ENCODE data around the gene TGIF2. TPM values are rescaled to one million over a fixed set of nuclear protein-coding genes. Genes with fewer than 3 reads are reported as not detected.
"Not testable (repeated sequence)": the region's sequence is repeated elsewhere in the genome, so short reads cannot be mapped to it uniquely, and the experiment has no call there.

Gene TGIF2
- total and polyA plus RNA-seq, 4 donors, result 4.2 to 32.8 (median 11.1) TPM

GRCh38 chr20:36550790-36551299, 22.6 kb upstream of the TGIF2 start:
- Histone ChIP-seq H3K4me1 (ENCODE audit: control insufficient read depth in 5 of 5, insufficient read depth in 5 of 5, low read length in 5 of 5) (peaks cover 0 to 2% (median 0%) of the 10 kb centered on the region in 5 donors), H3K9ac (ENCODE audit: insufficient read depth in 1 of 2, low read length in 2 of 2) (no peak overlapping the region), H3K27me3 (ENCODE audit: control insufficient read depth in 3 of 3, insufficient read depth in 3 of 3, low read length in 2 of 3) (no peaks in the 10 kb centered on the region), H3K36me3 (ENCODE audit: control insufficient read depth in 4 of 4, insufficient read depth in 4 of 4, low read length in 4 of 4) (peaks cover 0 to 26% (median 6%) of the 10 kb centered on the region in 4 donors), H3K9me3 (ENCODE audit: control insufficient read depth in 4 of 4, insufficient read depth in 3 of 4, low read length in 3 of 4) (no peaks in the 10 kb centered on the region), H3K4me3 (no peak overlapping the region), H3K27ac (ENCODE audit: low read depth in 1 of 2, low read length in 1 of 2) (peak overlapping the region in 1 of 2 donors; percentile 11)
- WGBS, 2 donors, result 68 to 83% methylated on average over 15 of the region's 15 CpGs
- ATAC-seq (ENCODE audit: insufficient read depth, low FRiP score) (no peak), DNase-seq (no peak)
- TF ChIP-seq CTCF (IDR thresholded peaks at IDR 0.05; ENCODE audit: control extremely low read depth, extremely low read depth), result no peak

GRCh38 chr20:36555248-36555647, 18.1 kb upstream of the TGIF2 start:
- Histone ChIP-seq H3K27me3 (ENCODE audit: control insufficient read depth in 3 of 3, insufficient read depth in 3 of 3, low read length in 2 of 3) (no peaks in the 10 kb centered on the region), H3K4me3 (no peak overlapping the region), H3K9ac (ENCODE audit: insufficient read depth in 1 of 2, low read length in 2 of 2) (no peak overlapping the region), H3K36me3 (ENCODE audit: control insufficient read depth in 4 of 4, insufficient read depth in 4 of 4, low read length in 4 of 4) (no peaks in the 10 kb centered on the region), H3K27ac (ENCODE audit: low read depth in 1 of 2, low read length in 1 of 2) (no peak overlapping the region), H3K4me1 (ENCODE audit: control insufficient read depth in 5 of 5, insufficient read depth in 5 of 5, low read length in 5 of 5) (peaks cover 0 to 5% (median 0%) of the 10 kb centered on the region in 5 donors), H3K9me3 (ENCODE audit: control insufficient read depth in 4 of 4, insufficient read depth in 3 of 4, low read length in 3 of 4) (no peaks in the 10 kb centered on the region)
- TF ChIP-seq CTCF (IDR thresholded peaks at IDR 0.05; ENCODE audit: control extremely low read depth, extremely low read depth), result no peak
- ATAC-seq (ENCODE audit: insufficient read depth, low FRiP score) (no peak), DNase-seq (no peak)
- WGBS, 2 donors, result 86 to 90% methylated on average over 2 of the region's 2 CpGs

- no peak overlapping the region for H3K4me3 ChIP-seq
- DNase-seq (no peak), ATAC-seq (ENCODE audit: insufficient read depth, low FRiP score) (no peak)
- no peaks in the 10 kb centered on the region for H3K4me1 ChIP-seq (ENCODE audit: control insufficient read depth in 5 of 5, insufficient read depth in 5 of 5, low read length in 5 of 5)
- H3K27ac ChIP-seq (ENCODE audit: low read depth in 1 of 2, low read length in 1 of 2), result no peak overlapping the region
- H3K9ac ChIP-seq (ENCODE audit: insufficient read depth in 1 of 2, low read length in 2 of 2), result no peak overlapping the region
- H3K9me3 ChIP-seq (ENCODE audit: control insufficient read depth in 4 of 4, insufficient read depth in 3 of 4, low read length in 3 of 4), result peaks cover 0 to 5% (median 1%) of the 10 kb centered on the region in 4 donors
- TF ChIP-seq CTCF (IDR thresholded peaks at IDR 0.05; ENCODE audit: control extremely low read depth, extremely low read depth), result no peak
- H3K27me3 ChIP-seq (ENCODE audit: control insufficient read depth in 3 of 3, insufficient read depth in 3 of 3, low read length in 2 of 3), result no peaks in the 10 kb centered on the region
- H3K36me3 ChIP-seq (ENCODE audit: control insufficient read depth in 4 of 4, insufficient read depth in 4 of 4, low read length in 4 of 4), result peaks cover 0 to 2% (median 0%) of the 10 kb centered on the region in 4 donors
- 80 to 91% methylated on average over 2 of the region's 2 CpGs for WGBS, 2 donors
Measured at GRCh38 chr20:36562724-36563123, 10.7 kb upstream of the TGIF2 start.

GRCh38 chr20:36563374-36563773, 10.0 kb upstream of the TGIF2 start:
- no peaks in the 10 kb centered on the region for H3K4me1 ChIP-seq (ENCODE audit: control insufficient read depth in 5 of 5, insufficient read depth in 5 of 5, low read length in 5 of 5)
- peaks cover 0 to 2% (median 0%) of the 10 kb centered on the region in 4 donors for H3K36me3 ChIP-seq (ENCODE audit: control insufficient read depth in 4 of 4, insufficient read depth in 4 of 4, low read length in 4 of 4)
- ATAC-seq (ENCODE audit: insufficient read depth, low FRiP score), result no peak
- H3K27me3 ChIP-seq (ENCODE audit: control insufficient read depth in 3 of 3, insufficient read depth in 3 of 3, low read length in 2 of 3), result no peaks in the 10 kb centered on the region
- no peak overlapping the region for H3K4me3 ChIP-seq
- no peak overlapping the region for H3K27ac ChIP-seq (ENCODE audit: low read depth in 1 of 2, low read length in 1 of 2)
- WGBS, 2 donors, result 97 to 98% methylated on average over 1 of the region's 1 CpG
- H3K9ac ChIP-seq (ENCODE audit: insufficient read depth in 1 of 2, low read length in 2 of 2), result no peak overlapping the region
- TF ChIP-seq CTCF (IDR thresholded peaks at IDR 0.05; ENCODE audit: control extremely low read depth, extremely low read depth), result no peak
- DNase-seq, result no peak
- peaks cover 0 to 5% (median 1%) of the 10 kb centered on the region in 4 donors for H3K9me3 ChIP-seq (ENCODE audit: control insufficient read depth in 4 of 4, insufficient read depth in 3 of 4, low read length in 3 of 4)

- not testable (repeated sequence) for DNase-seq; ATAC-seq (ENCODE audit: insufficient read depth, low FRiP score); H3K9me3 ChIP-seq (ENCODE audit: control insufficient read depth in 4 of 4, insufficient read depth in 3 of 4, low read length in 3 of 4); H3K27ac ChIP-seq (ENCODE audit: low read depth in 1 of 2, low read length in 1 of 2); H3K4me3 ChIP-seq; H3K4me1 ChIP-seq (ENCODE audit: control insufficient read depth in 5 of 5, insufficient read depth in 5 of 5, low read length in 5 of 5); H3K27me3 ChIP-seq (ENCODE audit: control insufficient read depth in 3 of 3, insufficient read depth in 3 of 3, low read length in 2 of 3); H3K36me3 ChIP-seq (ENCODE audit: control insufficient read depth in 4 of 4, insufficient read depth in 4 of 4, low read length in 4 of 4); H3K9ac ChIP-seq (ENCODE audit: insufficient read depth in 1 of 2, low read length in 2 of 2)
- WGBS, 2 donors, result 93 to 94% methylated on average over 13 of the region's 13 CpGs
Measured at GRCh38 chr20:36564078-36564725, 9.2 kb upstream of the TGIF2 start.

Data from lung (tissue), 12 donors.